Measurements from ENCODE around the gene NWD2. TPM values are rescaled to one million over a fixed set of nuclear protein-coding genes. Genes with fewer than 3 reads are reported as not detected.

Gene NWD2
- total RNA-seq, 1 experiment from 2014 or later = not detected

- no peak overlapping the region for H2BK15ac ChIP-seq (ENCODE audit: low read depth, low read length)
- H4K5ac ChIP-seq (ENCODE audit: insufficient read length, low read depth, low read length) = no peak overlapping the region
- no peaks in the 10 kb centered on the region for H3K23me2 ChIP-seq (ENCODE audit: insufficient read length, low read depth, low read length, poor library complexity, severe bottlenecking)
- H2AK5ac ChIP-seq (ENCODE audit: insufficient read length, low read length) = no peak overlapping the region
- no CpG with 5 or more reads among the region's 2 CpGs for WGBS (ENCODE audit: extremely low coverage, insufficient read length, low lambda C conversion rate)
- H3K79me2 ChIP-seq (ENCODE audit: insufficient read depth, low read length) = no peaks in the 10 kb centered on the region
- no peak overlapping the region for H2BK12ac ChIP-seq (ENCODE audit: insufficient read length, low read depth, low read length)
- H3K18ac ChIP-seq (ENCODE audit: insufficient read length, low read depth, low read length) = no peak overlapping the region
- no peak overlapping the region for H2BK120ac ChIP-seq (ENCODE audit: low read depth, low read length, poor library complexity, severe bottlenecking)
- no peak for TF ChIP-seq CTCF (conservative IDR thresholded peaks at IDR 0.05)
- H3K9me3 ChIP-seq (ENCODE audit: control insufficient read depth, low read depth, low read length) = no peaks in the 10 kb centered on the region
- H3K4me1 Mint-ChIP-seq = no peaks in the 10 kb centered on the region
- H3K27me3 Mint-ChIP-seq (ENCODE audit: low read depth) = peaks cover 3% of the 10 kb centered on the region
- H3K27ac Mint-ChIP-seq = no peak overlapping the region
- H3K4ac ChIP-seq (ENCODE audit: low read depth, low read length) = no peak overlapping the region
- no peaks in the 10 kb centered on the region for H3K9me3 Mint-ChIP-seq
- no peaks in the 10 kb centered on the region for H3K36me3 Mint-ChIP-seq (ENCODE audit: insufficient read depth in 1 of 3, low read depth in 3 of 3)
- no peaks in the 10 kb centered on the region for H3K27me3 ChIP-seq (ENCODE audit: insufficient read depth, low read length)
- H2AFZ ChIP-seq (ENCODE audit: low read length) = no peak overlapping the region
- H3K79me1 ChIP-seq (ENCODE audit: insufficient read depth, low read depth, low read length, poor library complexity, severe bottlenecking) = no peaks in the 10 kb centered on the region
- no peak overlapping the region for H2BK5ac ChIP-seq (ENCODE audit: insufficient read length, low read length)
- no peaks in the 10 kb centered on the region for H3K4me1 ChIP-seq (ENCODE audit: insufficient read depth, low read length)
- no peak overlapping the region for H3K9ac ChIP-seq (ENCODE audit: extremely low read depth, insufficient read length, low read length)
- no peak overlapping the region for H3K27ac ChIP-seq (ENCODE audit: insufficient read length, low read depth, low read length)
- no peaks in the 10 kb centered on the region for H4K20me1 ChIP-seq (ENCODE audit: control insufficient read depth, insufficient read depth, insufficient read length)
- H2BK20ac ChIP-seq (ENCODE audit: low read depth, low read length, poor library complexity, severe bottlenecking) = no peak overlapping the region
- no peak overlapping the region for H3K14ac ChIP-seq (ENCODE audit: insufficient read depth, low read length)
- H4K91ac ChIP-seq (ENCODE audit: insufficient read length, low read depth, low read length) = no peak overlapping the region
- H4K8ac ChIP-seq (replicated peaks; ENCODE audit: insufficient read length, low read depth, low read length) = no peak overlapping the region
- H3K4me3 Mint-ChIP-seq = no peak overlapping the region
- H3K56ac ChIP-seq (ENCODE audit: insufficient read length, low read depth, low read length) = no peak overlapping the region
- no peak for DNase-seq
- H3K4me2 ChIP-seq (ENCODE audit: insufficient read depth, insufficient read length, low read length) = no peak overlapping the region
- no peak overlapping the region for H3T11ph ChIP-seq (ENCODE audit: low read length)
- H3K23ac ChIP-seq (ENCODE audit: insufficient read length, low read depth, low read length) = no peak overlapping the region
Observed at GRCh38 chr4:37219990-37220389, 24.6 kb upstream of the NWD2 start.

Data from H9 (cell line).